GM12878 (cell line): ENCODE data around the gene RBL2. TPM values are rescaled to one million over a fixed set of nuclear protein-coding genes. Genes with fewer than 3 reads are reported as not detected.

ENCODE experiments used
- ATAC-seq: fragments of 200-7000 bp; cut with Tn5 transposase; 3 replicates; pipeline ENCODE4 v1.9.1; 2020; ENCODE audit warnings: mild to moderate bottlenecking, moderate library complexity
- BruUV-seq: library from RNA; stranded (reverse); fragments of 400-500 nt; replicated peaks from 2 replicates; lab custom pipeline; 2021; lab: Mats Ljungman, UMichigan
- CTCF ChIA-PET: fragments of 300-600 bp; sonication (Branson Sonifier 250); formaldehyde crosslinking; extraction: SDS; loops from one replicate; lab custom pipeline; 2021; ENCODE audit warnings: inconsistent platforms; lab: Yijun Ruan, JAX
- POLR2A ChIA-PET: fragments of 350-600 bp; formaldehyde crosslinking; extraction: SDS; loops from one replicate; lab custom pipeline; 2021; ENCODE audit warnings: inconsistent platforms; lab: Charles Lee
- RAD21 ChIA-PET: fragments of 300-600 bp; sonication (Branson Sonifier 250); formaldehyde crosslinking; loops from one replicate; lab custom pipeline; 2023; ENCODE audit warnings: antibody characterized with exemption; ENCODE audit not compliant: unreplicated experiment; lab: Charles Lee
- SMC1A ChIA-PET: fragments of 300-600 bp; sonication (Branson Sonifier 250); formaldehyde crosslinking; loops from one replicate; lab custom pipeline; 2023; ENCODE audit not compliant: unreplicated experiment, uncharacterized antibody; lab: Charles Lee
- DNase-seq: peaks from one replicate; pipeline ENCODE4 v3.0.0-alpha.2; 2011; ENCODE audit warnings: low read depth, low spot score
- FAIRE-seq: peaks from 3 replicates; lab custom pipeline; 2011; peaks lifted over from hg19 to GRCh38; lab: Jason Lieb, UNC
- H2AFZ ChIP-seq: 2 replicates; pipeline ENCODE4 v1.6.0; 2011; ENCODE audit warnings: low read depth, low read length, control low read depth; ENCODE audit not compliant: control insufficient read depth
- H3K27ac ChIP-seq: 2 replicates; pipeline ENCODE4 v1.5.1; 2011; ENCODE audit warnings: control low read depth; ENCODE audit not compliant: control insufficient read depth, insufficient read depth
- H3K27me3 ChIP-seq, 2 experiments: replicated peaks in 1 of 2; 2 replicates each; pipeline versions ENCODE4 v1.6.0 to v1.6.1; 2011; ENCODE audit warnings: low read length in 1 of 2; ENCODE audit not compliant: control insufficient read depth in 2 of 2, insufficient read depth in 2 of 2
- H3K36me3 ChIP-seq, 2 experiments: 2 replicates each; pipeline ENCODE4 v1.5.1; 2011; ENCODE audit warnings: low read length in 1 of 2; ENCODE audit not compliant: control insufficient read depth in 2 of 2, insufficient read depth in 2 of 2
- H3K4me1 ChIP-seq: 2 replicates; pipeline ENCODE4 v1.6.1; 2011; ENCODE audit warnings: mild to moderate bottlenecking, low read length, moderate library complexity, mixed read lengths; ENCODE audit not compliant: control insufficient read depth, insufficient read depth
- H3K4me2 ChIP-seq: 2 replicates; pipeline ENCODE4 v1.6.0; 2011; ENCODE audit warnings: control low read depth; ENCODE audit not compliant: control insufficient read depth, insufficient read depth
- H3K4me3 ChIP-seq: fragments of 200-600 bp; sonication (generic); 2 replicates; pipeline ENCODE4 v1.5.1; 2016
- H3K79me2 ChIP-seq: 2 replicates; pipeline ENCODE4 v1.6.0; 2011; ENCODE audit warnings: low read length; ENCODE audit not compliant: control insufficient read depth, insufficient read depth
- H3K9ac ChIP-seq: 2 replicates; pipeline ENCODE4 v1.8.0; 2011; ENCODE audit warnings: low read length, control low read depth, mixed read lengths; ENCODE audit not compliant: control insufficient read depth, insufficient read depth
- H3K9me3 ChIP-seq: replicated peaks from 3 replicates; pipeline ENCODE4 v1.5.1; 2011; ENCODE audit warnings: mild to moderate bottlenecking, low read length; ENCODE audit not compliant: control insufficient read depth, insufficient read depth
- H4K20me1 ChIP-seq: 2 replicates; pipeline ENCODE4 v1.6.0; 2011; ENCODE audit not compliant: control insufficient read depth, insufficient read depth
- ASH2L ChIP-seq: fragments of 300-600, 200-600 bp; sonication (generic); IDR thresholded peaks from 2 replicates; pipeline ENCODE4 v1.6.1; 2017; ENCODE audit warnings: low read depth, mild to moderate bottlenecking, borderline replicate concordance
- ATF7 ChIP-seq: fragments of 450-650 bp; IDR thresholded peaks from 2 replicates; pipeline ENCODE4 v1.6.1; 2016; ENCODE audit warnings: low read depth, mild to moderate bottlenecking
- CREB1 ChIP-seq: IDR thresholded peaks from 2 replicates; pipeline ENCODE4 v1.6.1; 2012; ENCODE audit warnings: low read depth, mild to moderate bottlenecking, inconsistent platforms
- IRF5 ChIP-seq: fragments of 450-650 bp; IDR thresholded peaks from 2 replicates; pipeline ENCODE4 v1.6.1; 2017; ENCODE audit warnings: borderline replicate concordance
- MYC ChIP-seq: IDR thresholded peaks from 2 replicates; pipeline ENCODE4 v1.6.1; 2011; ENCODE audit warnings: mild to moderate bottlenecking, low read length, moderate library complexity, inconsistent platforms; ENCODE audit not compliant: insufficient read depth, insufficient replicate concordance, insufficient read length, severe bottlenecking
- PAX8 ChIP-seq: fragments of 450-650 bp; IDR thresholded peaks from 2 replicates; pipeline ENCODE4 v1.6.1; 2017; ENCODE audit warnings: mild to moderate bottlenecking, moderate library complexity
- POLR2AphosphoS2 ChIP-seq: IDR thresholded peaks from 2 replicates; pipeline ENCODE4 v1.6.1; 2011; ENCODE audit warnings: low read depth, mild to moderate bottlenecking, low read length, improper control_type of control experiment, moderate library complexity
- SIX5 ChIP-seq: IDR thresholded peaks from 2 replicates; pipeline ENCODE4 v1.6.1; 2011; ENCODE audit warnings: mild to moderate bottlenecking, low read depth, low read length, moderate library complexity; ENCODE audit not compliant: severe bottlenecking
- TCF12 ChIP-seq: IDR thresholded peaks from 2 replicates; pipeline ENCODE4 v1.6.1; 2011; ENCODE audit warnings: low read depth, mild to moderate bottlenecking, low read length
- ZBTB11 ChIP-seq: fragments of 450-650 bp; formaldehyde crosslinking; IDR thresholded peaks from 2 replicates; pipeline ENCODE4 v1.5.0; 2022; ENCODE audit warnings: mild to moderate bottlenecking, missing genetic modification characterization
- ZNF207 ChIP-seq: fragments of 450-650 bp; IDR thresholded peaks from 2 replicates; pipeline ENCODE4 v1.6.1; 2014; ENCODE audit warnings: antibody characterized with exemption, mild to moderate bottlenecking, borderline replicate concordance
- WGBS: methylation state at CpG from one replicate; pipeline ENCODE4 v1.1.6; 2016; ENCODE audit warnings: low lambda C conversion rate; ENCODE audit not compliant: insufficient replicate concordance, insufficient coverage; ENCODE audit errors: missing lambda C conversion rate; 5-methylcytosine and 5-hydroxymethylcytosine counted together
- in situ Hi-C: fragments of 300-500 bp; cut with MboI; formaldehyde crosslinking; loops from 9 replicates; pipeline ENCODE4 v1.14.3; 2018; ENCODE audit warnings: mixed read lengths
- intact Hi-C: fragments of 100-400 bp; cut with micrococcal nuclease; formaldehyde crosslinking; loops from one replicate; pipeline ENCODE4 v1.14.2; 2022; ENCODE audit not compliant: unreplicated experiment
- polyA plus RNA-seq, 11 experiments: library from polyadenylated mRNA; depleted of rRNA in 4 of 11; unstranded in 6 of 11; stranded (reverse) in 5 of 11; fragments of >200 nt; fragmentation: Nextera tagmentation in 4 of 11; fragmentation: Illumina TruSeq in 1 of 11; extraction: Ambion mirVana in 4 of 11; extraction: Trizol in 1 of 11; gene quantifications; 1 replicate in 1 of 11; 2 replicates in 10 of 11; pipeline versions ENCODE4 v1.2.1 to v1.2.3, GENCODE V29; 2011 to 2016; ENCODE audit warnings: inconsistent platforms in 2 of 11, missing spikeins in 2 of 11, low read depth in 1 of 11
- total RNA-seq, 4 experiments: library from RNA; depleted of rRNA in 3 of 4; stranded (reverse); fragments of >200 nt in 3 of 4; fragmentation: Illumina TruSeq in 1 of 4; extraction: Trizol in 1 of 4; gene quantifications; 2 replicates each; pipeline versions ENCODE4 v1.2.1 to v1.2.3, GENCODE V29; 2013 to 2021

Gene RBL2
- total and polyA plus RNA-seq, 10 of the 15 experiments (the other 5 are each of a cell fraction or from before 2014, with no cell fraction given), result 10.0 to 107 (median 39.0) TPM

- ChIA-PET SMC1A (interaction anchor here (0.8 to 1.6 kb wide), 13 partner anchors 9 to 105 kb away, joined by 3 to 8 read pairs (median 4); no protein-coding TSS in a partner anchor), RAD21 (interaction anchor here (1.5 to 3.0 kb wide), 5 partner anchors 14 to 450 kb away, joined by 3 to 20 read pairs (median 5); partner anchors contain the start of genes CHD9 and RBL2)
- Histone ChIP-seq H4K20me1 (no peaks in the 10 kb centered on the region), H3K4me1 (peaks cover 12% of the 10 kb centered on the region), H3K9me3 (no peaks in the 10 kb centered on the region), H3K4me2 (peak overlapping the region; percentile 88), H3K79me2 (peaks cover 7% of the 10 kb centered on the region), H3K4me3 (peak overlapping the region; percentile 94)
- in situ Hi-C loops, result no loop called here
- TF ChIP-seq MYC (no peak), ASH2L (no peak), PAX8 (no peak), CREB1 (no peak)
- TF ChIP-seq, all 136 proteins: peak for 0
- ChIA-PET CTCF (interaction anchor here (0.6 to 1.6 kb wide), 3 partner anchors 12 to 339 kb away, joined by 3 to 6 read pairs (median 4); no protein-coding TSS in a partner anchor), POLR2A (interaction anchor here (0.6 to 2.0 kb wide), 8 partner anchors 15 to 563 kb away, joined by 3 to 12 read pairs (median 4); no protein-coding TSS in a partner anchor)
- no peak for ATAC-seq
- intact Hi-C loops, result loop anchor here (5.0 to 10.0 kb wide), 4 partner anchors 47 to 442 kb away; no protein-coding TSS in a partner anchor
- no peak for DNase-seq
- no peak for FAIRE-seq
- H3K9ac ChIP-seq, result peak overlapping the region; percentile 70
- H3K36me3 ChIP-seq, result no peaks in the 10 kb centered on the region
- H2AFZ ChIP-seq, result no peak overlapping the region; the same call in 1 of the 2 replicates
- no TSS peak for BruUV-seq
- 69% methylated on average over 7 of the region's 7 CpGs for WGBS
- H3K27me3 ChIP-seq, result no peaks in the 10 kb centered on the region
- H3K27ac ChIP-seq, result no peak overlapping the region; the same call in 1 of the 2 replicates
Observed at GRCh38 chr16:53504665-53505064, 70.4 kb downstream of the RBL2 start.

- ChIA-PET CTCF (interaction anchor here (1.1 to 1.3 kb wide), 2 partner anchors 43 to 52 kb away, joined by 3 to 4 read pairs; no protein-coding TSS in a partner anchor), SMC1A (interaction anchor here (0.6 to 1.8 kb wide), 6 partner anchors 13 to 451 kb away, joined by 3 to 5 read pairs (median 3); partner anchors contain the start of gene CHD9)
- TF ChIP-seq SIX5 (no peak), TCF12 (no peak), ATF7 (no peak), ASH2L (no peak), IRF5 (no peak), ZNF207 (no peak), ZBTB11 (CRISPR knock-in tag) (no peak), POLR2AphosphoS2 (no peak)
Observed at GRCh38 chr16:53506254-53506653, 72.0 kb downstream of the RBL2 start.

More at GRCh38 chr16:53506254-53506653, 72.0 kb downstream of the RBL2 start:
- POLR2A ChIA-PET, result interaction anchor here (0.5 to 1.0 kb wide), 2 partner anchors 13 to 304 kb away, joined by 3 read pairs; no protein-coding TSS in a partner anchor
- ATAC-seq, result no peak
- no peak for DNase-seq
- Histone ChIP-seq H3K9ac (no peak overlapping the region), H3K4me3 (no peak overlapping the region), H2AFZ (no peak overlapping the region), H3K27ac (no peak overlapping the region), H3K4me2 (no peak overlapping the region), H3K4me1 (peaks cover 14% of the 10 kb centered on the region), H3K27me3 (no peaks in the 10 kb centered on the region), H4K20me1 (no peaks in the 10 kb centered on the region), H3K79me2 (peaks cover 7% of the 10 kb centered on the region), H3K9me3 (no peaks in the 10 kb centered on the region), H3K36me3 (no peaks in the 10 kb centered on the region)
- intact Hi-C loops, result loop anchor here (10.0 kb wide), 1 partner anchor 181 kb away; no protein-coding TSS in a partner anchor
- FAIRE-seq, result no peak
- WGBS, result 52% methylated on average over 3 of the region's 3 CpGs
- BruUV-seq, result no TSS peak
- in situ Hi-C loops, result no loop called here
- RAD21 ChIA-PET, result interaction anchor here (1.0 to 1.5 kb wide), 2 partner anchors 29 to 49 kb away, joined by 3 to 5 read pairs; no protein-coding TSS in a partner anchor
